GM12891 (cell line): Measurements from ENCODE around the gene MKI67.

Experiments used
- PAX5 ChIP-seq: IDR thresholded peaks from 2 replicates; pipeline ENCODE4 v1.6.1; 2011; ENCODE audit warnings: low read length, moderate library complexity, mild to moderate bottlenecking; ENCODE audit not compliant: insufficient read depth, severe bottlenecking
- POLR2A ChIP-seq: IDR thresholded peaks from 2 replicates; pipeline ENCODE4 v1.6.1; 2011; ENCODE audit warnings: low read depth, low read length, control low read depth
- POLR2AphosphoS5 ChIP-seq: IDR thresholded peaks from 2 replicates; pipeline ENCODE4 v1.6.1; 2011; ENCODE audit warnings: low read depth, low read length, control low read depth
- SPI1 ChIP-seq: IDR thresholded peaks from 2 replicates; pipeline ENCODE4 v1.6.1; 2011; ENCODE audit warnings: low read depth, low read length, control low read depth
- TAF1 ChIP-seq: IDR thresholded peaks from 2 replicates; pipeline ENCODE4 v1.6.1; 2011; ENCODE audit warnings: low read depth, low read length, control low read depth

DNA sequence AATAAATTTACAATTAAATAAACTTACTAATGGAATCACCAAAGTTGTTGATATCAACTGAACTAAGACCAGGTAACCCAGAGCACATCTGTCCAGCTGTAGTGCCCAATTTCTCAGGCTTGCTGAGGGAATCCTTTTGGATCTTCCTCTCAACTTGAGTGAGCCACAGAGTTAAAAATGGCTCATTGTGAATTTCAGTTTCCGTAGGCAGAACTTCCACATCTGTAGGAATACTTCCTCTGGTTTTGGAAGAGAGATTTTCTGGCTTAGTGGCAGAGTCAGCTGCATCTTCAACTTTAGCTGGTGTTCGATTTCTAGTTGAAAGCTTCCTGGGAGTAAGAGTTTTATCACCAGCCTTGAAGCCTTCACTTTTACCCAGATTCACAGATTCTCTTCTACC is 11.3 kb downstream of the MKI67 start:
- TF ChIP-seq POLR2A (no peak), PAX5 (no peak), TAF1 (no peak), POLR2AphosphoS5 (no peak), SPI1 (no peak)
